ENCODE data around the gene CTU2.

CTU2 gene

DNA sequence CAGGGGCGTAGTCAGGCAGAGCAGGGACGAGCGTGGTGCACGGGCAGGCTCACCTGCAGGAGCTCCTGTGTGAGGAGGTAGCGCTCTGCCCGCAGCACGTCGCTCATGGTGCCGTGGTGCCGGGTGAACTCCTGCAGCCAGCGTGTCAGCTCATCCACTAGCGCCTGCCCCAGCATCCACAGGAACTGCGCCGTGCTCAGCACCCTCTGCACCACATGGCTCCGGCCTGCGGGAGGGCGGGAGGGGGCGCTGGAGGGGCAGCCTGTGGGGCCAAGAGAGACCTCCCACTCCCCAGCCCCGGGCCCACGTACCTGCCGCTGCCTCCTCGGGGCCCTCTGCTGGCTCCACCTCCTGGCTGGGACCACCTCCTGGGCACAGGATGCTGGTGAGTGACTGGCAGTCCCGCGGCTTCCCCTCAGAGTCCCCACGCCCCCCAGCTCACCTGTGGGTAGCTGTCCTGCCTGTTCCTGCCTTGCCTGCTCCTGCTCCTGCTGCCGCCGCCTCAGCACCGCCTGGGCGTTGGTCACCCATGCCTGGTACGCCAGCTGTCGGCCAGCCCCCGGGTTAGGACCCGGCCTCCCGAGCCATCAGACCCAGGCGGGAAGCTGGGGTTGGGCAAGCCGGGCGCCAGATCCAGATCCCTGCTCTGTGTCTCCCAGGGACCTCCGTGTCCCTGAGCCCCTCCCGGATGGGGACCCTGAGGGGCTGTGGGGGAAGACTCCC lies 16.6 kb downstream of the CTU2 start:
- no peaks in the 10 kb centered on the region for H3K27me3 Mint-ChIP-seq
- peaks cover 18% of the 10 kb centered on the region for H3K36me3 Mint-ChIP-seq (ENCODE audit: low read depth)
- H3K4me1 Mint-ChIP-seq (ENCODE audit: low read depth), result no peaks in the 10 kb centered on the region
- H3K27ac Mint-ChIP-seq, result no peak overlapping the region
- no peaks in the 10 kb centered on the region for H3K9me3 Mint-ChIP-seq
- no peak overlapping the region for H3K4me3 Mint-ChIP-seq

DNA sequence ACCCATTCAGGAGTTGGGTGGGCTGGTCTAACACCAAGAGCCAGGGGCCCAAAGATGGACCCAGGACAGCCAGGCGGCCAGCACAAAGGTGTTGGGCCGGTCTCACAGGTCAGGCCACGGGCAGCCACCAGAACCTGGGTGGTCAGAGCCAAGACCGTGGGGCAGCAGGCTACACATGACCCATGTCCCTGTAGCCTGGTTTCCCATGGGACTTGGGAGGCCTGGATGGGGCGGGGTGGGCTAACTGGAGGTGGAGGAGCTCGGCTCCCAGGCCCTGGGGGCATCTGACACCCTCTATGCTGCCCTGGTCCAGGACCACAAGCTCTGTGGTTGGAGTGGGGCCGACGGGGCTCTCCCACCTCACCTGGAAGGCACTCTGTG lies 17.2 kb downstream of the CTU2 start:
- H3K27me3 Mint-ChIP-seq, result no peaks in the 10 kb centered on the region
- H3K27ac Mint-ChIP-seq, result no peak overlapping the region
- peaks cover 16% of the 10 kb centered on the region for H3K36me3 Mint-ChIP-seq (ENCODE audit: low read depth)
- no peak overlapping the region for H3K4me3 Mint-ChIP-seq
- no peaks in the 10 kb centered on the region for H3K4me1 Mint-ChIP-seq (ENCODE audit: low read depth)
- H3K9me3 Mint-ChIP-seq, result no peaks in the 10 kb centered on the region

DNA sequence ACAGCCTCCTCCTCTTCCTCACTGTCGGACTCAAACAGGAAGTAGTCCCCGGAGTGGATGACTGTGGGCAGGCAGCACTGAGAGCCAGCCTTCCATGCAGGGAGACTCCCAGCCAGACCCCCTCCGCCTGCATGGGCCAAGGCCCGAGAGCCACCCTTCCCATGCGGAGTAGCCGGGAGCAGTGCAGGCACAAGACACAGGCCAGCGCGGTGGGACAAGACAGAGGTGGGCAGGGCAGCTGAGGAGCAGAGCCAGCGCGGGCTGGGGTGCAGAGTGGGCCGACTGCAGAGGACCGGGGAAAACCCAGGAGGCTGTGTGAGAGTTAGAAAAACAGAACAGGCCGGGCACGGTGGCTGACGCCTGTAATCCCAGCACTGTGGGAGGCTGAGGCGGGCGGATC lies 17.6 kb downstream of the CTU2 start:
- H3K27me3 Mint-ChIP-seq, result no peaks in the 10 kb centered on the region
- H3K4me1 Mint-ChIP-seq (ENCODE audit: low read depth), result no peaks in the 10 kb centered on the region
- no peak overlapping the region for H3K27ac Mint-ChIP-seq
- H3K9me3 Mint-ChIP-seq, result no peaks in the 10 kb centered on the region
- peaks cover 16% of the 10 kb centered on the region for H3K36me3 Mint-ChIP-seq (ENCODE audit: low read depth)
- H3K4me3 Mint-ChIP-seq, result no peak overlapping the region

DNA sequence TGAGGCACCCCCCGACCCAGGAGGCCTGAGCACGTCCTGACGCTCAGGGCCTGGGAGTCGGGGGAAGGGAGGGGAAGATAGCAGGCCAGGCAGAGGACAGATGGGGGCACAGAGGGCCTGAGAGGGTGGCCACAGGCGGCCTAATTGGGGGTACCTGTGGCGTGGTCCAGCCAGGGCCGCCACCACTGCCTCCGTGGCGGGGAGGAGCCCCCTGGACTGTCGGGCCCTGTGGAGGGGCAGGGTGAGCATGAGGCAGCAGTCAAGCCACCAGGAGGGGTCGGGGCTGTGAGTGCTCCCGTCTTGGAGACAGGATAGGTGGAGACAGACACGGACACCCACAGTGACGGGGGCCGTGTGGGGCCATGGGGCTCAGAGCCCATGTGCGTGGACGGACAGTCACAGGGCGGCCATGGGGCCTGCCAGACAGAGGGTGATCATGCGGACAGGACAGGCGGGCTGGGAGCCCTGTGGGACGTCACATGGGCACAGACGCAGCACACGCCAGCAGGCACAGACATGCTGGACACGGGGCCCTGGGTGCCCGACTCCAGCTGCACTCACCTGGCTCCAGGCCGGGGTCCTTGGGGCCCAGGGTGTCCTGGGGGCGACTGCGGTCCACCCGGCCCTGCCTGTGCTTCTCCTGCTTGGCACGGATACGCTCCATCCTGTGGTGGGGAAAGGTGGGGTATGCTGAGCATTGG lies 18.7 kb downstream of the CTU2 start:
- no peaks in the 10 kb centered on the region for H3K4me1 Mint-ChIP-seq (ENCODE audit: low read depth)
- no peaks in the 10 kb centered on the region for H3K9me3 Mint-ChIP-seq
- H3K4me3 Mint-ChIP-seq, result no peak overlapping the region
- H3K27ac Mint-ChIP-seq, result no peak overlapping the region
- H3K36me3 Mint-ChIP-seq (ENCODE audit: low read depth), result peaks cover 15% of the 10 kb centered on the region
- H3K27me3 Mint-ChIP-seq, result no peaks in the 10 kb centered on the region

DNA sequence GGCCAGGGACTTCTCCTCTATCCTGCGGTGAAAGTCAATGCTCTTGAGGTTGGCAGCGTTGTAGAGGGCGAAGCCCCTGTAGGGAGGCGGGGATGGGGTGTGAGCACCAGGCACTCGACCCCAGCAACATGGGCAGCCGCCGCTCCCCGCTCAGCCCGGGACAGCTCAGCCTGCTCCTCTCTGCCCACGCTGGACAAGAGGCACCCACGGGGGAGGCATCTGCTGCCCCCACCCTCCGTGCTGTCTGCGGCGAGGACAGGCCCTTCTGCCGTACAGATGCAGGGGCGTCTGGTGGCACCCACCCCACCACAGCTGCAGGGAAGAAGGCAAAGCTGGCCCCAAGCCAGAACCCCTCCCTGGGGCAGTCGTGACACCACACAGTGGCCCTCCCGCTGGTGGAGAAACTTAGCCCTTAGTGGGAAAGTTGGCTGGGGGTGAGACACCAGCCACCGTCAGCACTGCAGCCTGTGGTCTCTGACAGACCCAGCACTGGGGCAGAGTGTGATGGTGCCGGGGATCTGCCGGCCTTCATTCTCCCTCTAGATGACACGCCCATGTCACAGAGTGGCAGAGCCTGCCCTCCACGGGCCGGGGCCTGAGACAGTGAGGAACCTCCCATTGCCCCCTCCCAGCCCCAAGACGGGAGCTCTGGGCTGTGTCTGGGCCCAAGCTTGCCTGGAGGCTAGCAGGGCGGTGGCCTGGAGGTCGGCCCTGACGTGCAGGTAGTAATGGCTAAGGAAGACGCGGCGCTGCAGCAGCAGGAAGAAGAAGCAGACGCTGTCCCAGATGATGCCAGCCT lies 19.5 kb downstream of the CTU2 start:
- Mint-ChIP-seq H3K4me1 (ENCODE audit: low read depth) (no peaks in the 10 kb centered on the region), H3K27me3 (no peaks in the 10 kb centered on the region), H3K36me3 (ENCODE audit: low read depth) (peaks cover 7% of the 10 kb centered on the region), H3K4me3 (no peak overlapping the region), H3K27ac (no peak overlapping the region), H3K9me3 (no peaks in the 10 kb centered on the region)

DNA sequence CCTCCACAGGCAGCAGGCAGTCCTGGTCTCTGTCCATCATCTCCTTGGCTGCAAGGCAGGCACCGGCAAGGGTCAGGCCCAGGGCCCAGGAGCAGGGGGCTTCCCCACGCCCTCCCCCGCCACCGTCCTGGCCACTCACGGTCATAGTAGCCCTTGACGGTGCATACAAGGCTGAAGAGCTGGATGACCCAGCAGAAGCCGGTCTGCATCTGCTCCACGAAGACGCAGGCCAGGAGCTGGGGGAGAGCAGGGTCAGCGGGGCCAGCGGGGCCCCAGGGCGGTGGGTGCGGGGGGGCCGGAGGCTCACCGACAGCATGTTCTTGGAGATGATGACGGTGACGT lies 20.1 kb downstream of the CTU2 start:
- Mint-ChIP-seq H3K9me3 (no peaks in the 10 kb centered on the region), H3K36me3 (ENCODE audit: low read depth) (peaks cover 12% of the 10 kb centered on the region), H3K27ac (no peak overlapping the region), H3K27me3 (no peaks in the 10 kb centered on the region), H3K4me1 (ENCODE audit: low read depth) (peaks cover 3% of the 10 kb centered on the region), H3K4me3 (no peak overlapping the region)

DNA sequence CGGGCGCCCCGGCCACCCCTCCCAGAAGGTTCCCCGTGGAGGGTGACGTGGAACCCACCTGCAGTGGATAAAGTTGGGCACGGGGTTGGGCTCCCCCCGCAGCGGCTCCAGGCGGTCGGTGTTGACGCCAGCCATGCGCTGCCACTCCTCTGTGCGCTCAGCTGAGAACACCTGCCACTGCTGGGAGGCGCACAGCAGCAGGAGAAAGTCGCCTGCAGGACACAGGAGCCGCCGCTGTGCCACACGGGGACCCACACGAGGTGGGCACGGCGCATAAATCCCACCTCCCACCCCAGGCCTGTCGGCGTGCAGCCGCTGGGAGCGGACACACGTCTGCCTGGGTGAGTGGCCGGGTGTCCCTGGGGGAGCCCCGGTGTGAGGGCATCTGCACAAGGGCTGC lies 20.7 kb downstream of the CTU2 start:
- no peak overlapping the region for H3K4me3 Mint-ChIP-seq
- H3K27ac Mint-ChIP-seq, result no peak overlapping the region
- no peaks in the 10 kb centered on the region for H3K9me3 Mint-ChIP-seq
- H3K27me3 Mint-ChIP-seq, result no peaks in the 10 kb centered on the region
- peaks cover 13% of the 10 kb centered on the region for H3K36me3 Mint-ChIP-seq (ENCODE audit: low read depth)
- peaks cover 4% of the 10 kb centered on the region for H3K4me1 Mint-ChIP-seq (ENCODE audit: low read depth)

DNA sequence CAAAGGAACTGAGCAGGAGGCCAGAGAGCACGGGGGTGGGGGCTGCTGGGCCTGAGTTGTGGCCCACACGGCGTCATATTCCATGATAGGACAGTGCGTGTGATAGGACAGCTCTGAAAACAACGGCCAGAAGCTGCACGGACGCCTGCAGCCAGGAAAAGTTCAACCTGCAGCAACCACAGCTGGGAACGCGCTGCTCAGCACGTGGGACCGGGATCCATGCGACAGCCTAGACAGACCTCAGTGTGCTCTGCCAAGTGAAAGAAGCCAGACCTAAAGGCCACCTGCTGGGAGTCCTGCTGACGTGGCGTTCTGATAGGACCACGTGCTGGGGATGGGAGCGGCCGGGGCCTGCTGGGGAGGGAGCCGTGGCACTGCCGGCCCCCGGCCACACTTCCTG lies 21.6 kb downstream of the CTU2 start:
- Mint-ChIP-seq H3K4me3 (no peak overlapping the region), H3K36me3 (ENCODE audit: low read depth) (peaks cover 13% of the 10 kb centered on the region), H3K9me3 (no peaks in the 10 kb centered on the region), H3K4me1 (ENCODE audit: low read depth) (peaks cover 4% of the 10 kb centered on the region), H3K27ac (no peak overlapping the region), H3K27me3 (no peaks in the 10 kb centered on the region)

DNA sequence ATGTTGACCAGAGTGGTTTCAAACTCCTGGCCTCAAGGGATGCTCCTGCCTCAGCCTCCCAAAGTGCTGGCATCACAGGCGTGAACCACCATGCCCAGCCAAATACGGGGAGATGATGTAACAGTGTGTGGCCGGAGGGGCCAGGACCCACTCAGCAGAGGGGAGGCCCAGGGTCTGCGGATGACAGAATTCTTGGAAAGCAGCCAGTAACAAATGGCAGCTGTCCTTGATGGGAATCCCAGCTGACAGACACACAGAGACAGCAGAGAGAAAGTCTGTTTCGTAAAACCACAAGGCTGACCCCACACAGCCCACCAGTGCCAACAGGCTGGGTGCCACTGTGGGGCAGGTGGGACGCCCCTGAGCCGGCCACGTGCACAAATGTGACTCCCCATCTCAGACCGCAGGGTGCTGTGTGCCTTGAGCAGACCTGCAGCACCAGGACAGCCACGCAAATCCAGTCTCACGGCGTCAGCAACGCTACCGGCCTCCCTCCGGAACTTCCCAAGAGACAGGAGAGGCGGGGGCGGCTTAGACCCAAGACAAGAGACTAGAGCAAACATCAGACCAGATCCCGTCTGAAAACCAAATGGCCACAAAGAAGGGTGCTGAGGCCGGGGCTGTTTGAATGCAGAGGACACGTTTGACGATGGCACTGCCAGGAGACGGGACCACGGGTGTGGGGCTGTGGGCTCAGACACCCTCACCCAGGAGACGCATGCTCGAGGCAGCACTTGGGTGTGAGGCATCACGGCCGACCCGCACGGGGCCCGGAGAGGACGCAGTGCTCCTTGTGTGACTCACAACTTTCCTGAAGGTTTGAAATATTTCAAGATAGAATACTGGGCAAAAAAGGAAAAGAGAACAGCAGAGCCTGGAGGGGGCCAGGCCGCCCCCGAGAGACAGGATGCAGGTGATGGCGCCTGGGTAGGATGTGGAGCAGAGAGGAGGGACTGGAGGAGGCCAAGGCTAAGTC lies 24.6 kb downstream of the CTU2 start:
- H3K9me3 Mint-ChIP-seq, result no peaks in the 10 kb centered on the region
- peaks cover 13% of the 10 kb centered on the region for H3K36me3 Mint-ChIP-seq (ENCODE audit: low read depth)
- H3K27me3 Mint-ChIP-seq, result no peaks in the 10 kb centered on the region
- H3K4me1 Mint-ChIP-seq (ENCODE audit: low read depth), result peaks cover 4% of the 10 kb centered on the region
- no peak overlapping the region for H3K4me3 Mint-ChIP-seq
- no peak overlapping the region for H3K27ac Mint-ChIP-seq

DNA sequence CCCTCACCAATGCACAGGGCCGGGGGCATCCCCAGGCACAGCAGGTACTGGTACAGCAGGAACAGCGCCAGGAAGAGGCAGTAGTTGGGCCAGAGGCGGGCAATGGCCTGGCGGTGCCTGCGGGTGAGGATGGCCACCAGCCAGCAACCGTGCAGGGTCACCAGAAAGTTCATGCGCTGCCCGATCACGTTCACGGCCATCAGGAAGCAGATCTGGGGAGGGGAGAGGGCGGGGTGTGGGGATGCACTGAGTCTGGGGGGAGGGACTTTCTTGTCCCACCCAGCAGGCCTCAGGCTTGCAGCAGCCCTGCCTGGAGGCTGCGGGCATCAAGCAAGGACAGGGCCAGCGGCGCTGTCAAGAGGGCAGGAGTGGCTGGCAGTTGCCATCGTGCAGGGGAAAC lies 25.4 kb downstream of the CTU2 start:
- Mint-ChIP-seq H3K27me3 (no peaks in the 10 kb centered on the region), H3K36me3 (ENCODE audit: low read depth) (peaks cover 11% of the 10 kb centered on the region), H3K4me1 (ENCODE audit: low read depth) (peaks cover 4% of the 10 kb centered on the region), H3K27ac (no peak overlapping the region), H3K9me3 (no peaks in the 10 kb centered on the region), H3K4me3 (no peak overlapping the region)

DNA sequence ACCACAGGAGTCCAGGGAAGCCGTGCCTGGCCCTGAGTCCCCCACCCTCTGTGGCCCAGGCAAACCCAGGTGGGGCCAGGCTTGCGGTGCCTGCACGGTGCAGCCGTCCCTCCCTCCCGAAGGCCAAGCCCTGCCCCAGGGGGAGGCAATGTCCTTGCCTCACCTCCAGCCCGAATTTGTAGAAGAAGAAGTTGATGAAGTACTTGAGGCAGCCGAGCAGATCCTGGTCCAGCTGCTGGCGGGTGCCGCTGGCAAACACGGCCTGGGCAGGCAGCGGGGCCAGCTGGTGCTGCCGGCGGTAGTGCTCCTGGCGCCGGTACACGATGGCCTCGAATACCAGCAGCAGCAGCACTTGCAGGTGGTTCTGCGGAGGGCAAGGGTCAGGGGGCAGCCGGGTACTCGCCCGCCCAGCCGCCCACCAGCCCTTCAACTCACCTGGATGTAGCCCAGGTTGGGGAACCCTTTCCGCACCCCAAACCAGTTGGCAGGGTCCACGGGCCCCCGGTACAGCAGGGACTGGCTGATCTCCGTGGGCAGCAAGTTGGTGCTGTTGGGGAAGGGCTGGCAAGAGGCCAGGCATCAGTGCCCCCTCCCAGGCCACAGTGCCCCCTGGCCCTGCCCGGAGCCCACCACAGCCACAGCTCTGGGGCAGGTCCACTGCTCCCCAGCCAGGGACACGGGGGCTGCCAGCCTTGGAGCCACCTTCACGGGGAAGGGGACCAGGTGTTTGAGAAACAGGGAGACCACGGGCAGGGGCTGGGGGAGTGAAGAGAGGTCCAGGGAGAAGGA lies 26.1 kb downstream of the CTU2 start:
- Mint-ChIP-seq H3K27me3 (no peaks in the 10 kb centered on the region), H3K4me1 (ENCODE audit: low read depth) (peaks cover 4% of the 10 kb centered on the region), H3K4me3 (no peak overlapping the region), H3K36me3 (ENCODE audit: low read depth) (peaks cover 10% of the 10 kb centered on the region), H3K27ac (no peak overlapping the region), H3K9me3 (no peaks in the 10 kb centered on the region)

DNA sequence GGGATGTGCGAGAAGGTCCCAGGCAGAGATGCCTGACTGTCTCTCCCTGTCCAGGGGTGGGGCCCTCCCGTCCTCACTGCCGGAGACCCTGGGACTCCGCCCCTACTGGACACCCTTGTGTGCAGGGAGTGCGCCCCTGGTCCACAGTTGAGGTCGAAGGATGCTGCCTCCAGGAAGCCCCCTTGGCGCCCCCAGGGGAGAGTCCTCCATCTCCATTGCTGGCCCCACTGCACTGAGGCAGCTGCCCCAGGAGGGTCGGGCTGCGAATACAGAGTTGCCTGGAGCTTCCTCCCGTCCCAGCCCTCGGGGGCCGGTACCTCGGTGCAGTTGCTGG lies 26.6 kb downstream of the CTU2 start:
- Mint-ChIP-seq H3K27me3 (no peaks in the 10 kb centered on the region), H3K27ac (no peak overlapping the region), H3K9me3 (no peaks in the 10 kb centered on the region), H3K4me3 (no peak overlapping the region), H3K36me3 (ENCODE audit: low read depth) (peaks cover 10% of the 10 kb centered on the region), H3K4me1 (ENCODE audit: low read depth) (peaks cover 4% of the 10 kb centered on the region)

DNA sequence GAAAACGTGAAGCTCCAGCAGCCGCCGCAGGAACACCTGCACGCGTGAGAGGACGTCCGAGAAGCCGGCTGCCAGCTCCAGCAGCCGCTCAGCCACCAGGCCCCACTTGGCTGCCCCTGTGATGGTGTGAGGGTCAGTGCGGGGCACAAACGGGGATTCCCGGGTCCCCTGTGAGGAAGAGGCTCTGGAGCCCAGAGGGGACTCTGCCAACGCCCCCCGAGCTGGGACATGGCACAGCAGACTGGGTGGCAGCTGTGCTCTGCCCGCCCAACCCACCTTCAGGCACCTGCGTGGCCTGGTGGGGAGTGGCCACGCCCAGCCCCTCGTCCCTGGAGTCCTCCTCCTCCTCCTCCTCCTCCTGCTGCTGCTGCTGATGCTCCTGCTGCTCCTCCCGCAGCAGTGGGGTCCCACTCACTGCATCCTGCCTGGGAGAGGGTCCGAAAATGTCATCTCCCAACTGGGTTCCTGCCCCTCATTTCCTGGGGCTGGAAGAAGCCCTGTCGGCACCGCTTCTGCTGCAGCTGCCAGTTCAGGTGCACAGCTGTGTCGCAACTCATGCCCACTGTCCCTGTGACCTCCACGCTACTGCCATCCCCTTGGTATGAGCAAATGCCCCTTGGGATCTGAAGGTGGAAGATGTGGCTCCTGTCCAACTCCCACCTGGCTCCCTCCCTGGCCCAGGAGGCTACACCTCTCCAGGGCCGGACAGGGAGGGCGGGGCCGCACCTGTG lies 27.5 kb downstream of the CTU2 start:
- Mint-ChIP-seq H3K4me3 (no peak overlapping the region), H3K4me1 (ENCODE audit: low read depth) (peaks cover 4% of the 10 kb centered on the region), H3K36me3 (ENCODE audit: low read depth) (peaks cover 10% of the 10 kb centered on the region), H3K9me3 (no peaks in the 10 kb centered on the region), H3K27ac (no peak overlapping the region), H3K27me3 (no peaks in the 10 kb centered on the region)

DNA sequence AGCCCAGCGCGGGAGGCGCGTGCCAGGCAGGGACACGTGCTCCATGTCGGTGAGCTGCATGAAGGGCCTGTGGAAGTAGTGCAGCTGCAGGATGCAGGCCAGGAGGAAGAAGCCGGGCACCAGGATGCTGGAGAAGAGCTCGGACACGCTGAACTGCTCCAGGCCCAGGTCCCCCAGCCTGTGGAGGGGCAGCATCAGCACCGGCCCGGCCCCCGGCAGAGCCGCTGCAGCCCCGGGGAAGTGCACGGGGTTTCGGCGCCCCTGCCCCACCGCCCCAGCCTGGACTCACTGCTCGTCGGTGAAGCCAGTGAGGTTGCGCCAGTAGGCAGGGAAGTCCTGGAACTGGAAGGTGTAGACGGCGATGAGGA lies 28.0 kb downstream of the CTU2 start:
- Mint-ChIP-seq H3K36me3 (ENCODE audit: low read depth) (peaks cover 10% of the 10 kb centered on the region), H3K9me3 (no peaks in the 10 kb centered on the region), H3K4me3 (no peak overlapping the region), H3K27ac (no peak overlapping the region), H3K27me3 (no peaks in the 10 kb centered on the region), H3K4me1 (ENCODE audit: low read depth) (peaks cover 4% of the 10 kb centered on the region)

Data from stimulated activated naive CD8-positive, alpha-beta T cell treated with anti-CD3 and anti-CD28 coated beads, Interleukin-15, Interleukin-2, amounts not matched to agents 100 ng/mL and 50 ng/mL, for 24 hours (primary cell).